GM12878 (cell line): Measurements from ENCODE around the gene LRRC7. TPM values are rescaled to one million over a fixed set of nuclear protein-coding genes. Genes with fewer than 3 reads are reported as not detected.

Experiments used
- ATAC-seq: fragments of 200-7000 bp; cut with Tn5 transposase; 3 replicates; pipeline ENCODE4 v1.9.1; 2020; ENCODE audit warnings: mild to moderate bottlenecking, moderate library complexity
- BruUV-seq: library from RNA; stranded (reverse); fragments of 400-500 nt; replicated peaks from 2 replicates; lab custom pipeline; 2021; lab: Mats Ljungman, UMichigan
- CTCF ChIA-PET: fragments of 300-600 bp; sonication (Branson Sonifier 250); formaldehyde crosslinking; extraction: SDS; loops from one replicate; lab custom pipeline; 2021; ENCODE audit warnings: inconsistent platforms; lab: Yijun Ruan, JAX
- POLR2A ChIA-PET: fragments of 350-600 bp; formaldehyde crosslinking; extraction: SDS; loops from one replicate; lab custom pipeline; 2021; ENCODE audit warnings: inconsistent platforms; lab: Charles Lee
- RAD21 ChIA-PET: fragments of 300-600 bp; sonication (Branson Sonifier 250); formaldehyde crosslinking; loops from one replicate; lab custom pipeline; 2023; ENCODE audit warnings: antibody characterized with exemption; ENCODE audit not compliant: unreplicated experiment; lab: Charles Lee
- SMC1A ChIA-PET: fragments of 300-600 bp; sonication (Branson Sonifier 250); formaldehyde crosslinking; loops from one replicate; lab custom pipeline; 2023; ENCODE audit not compliant: unreplicated experiment, uncharacterized antibody; lab: Charles Lee
- DNase-seq: peaks from one replicate; pipeline ENCODE4 v3.0.0-alpha.2; 2011; ENCODE audit warnings: low read depth, low spot score
- FAIRE-seq: peaks from 3 replicates; lab custom pipeline; 2011; peaks lifted over from hg19 to GRCh38; lab: Jason Lieb, UNC
- H2AFZ ChIP-seq: 2 replicates; pipeline ENCODE4 v1.6.0; 2011; ENCODE audit warnings: low read depth, low read length, control low read depth; ENCODE audit not compliant: control insufficient read depth
- H3K27ac ChIP-seq: 2 replicates; pipeline ENCODE4 v1.5.1; 2011; ENCODE audit warnings: control low read depth; ENCODE audit not compliant: control insufficient read depth, insufficient read depth
- H3K27me3 ChIP-seq, 2 experiments: replicated peaks in 1 of 2; 2 replicates each; pipeline versions ENCODE4 v1.6.0 to v1.6.1; 2011; ENCODE audit warnings: low read length in 1 of 2; ENCODE audit not compliant: control insufficient read depth in 2 of 2, insufficient read depth in 2 of 2
- H3K36me3 ChIP-seq, 2 experiments: 2 replicates each; pipeline ENCODE4 v1.5.1; 2011; ENCODE audit warnings: low read length in 1 of 2; ENCODE audit not compliant: control insufficient read depth in 2 of 2, insufficient read depth in 2 of 2
- H3K4me1 ChIP-seq: 2 replicates; pipeline ENCODE4 v1.6.1; 2011; ENCODE audit warnings: mild to moderate bottlenecking, low read length, moderate library complexity, mixed read lengths; ENCODE audit not compliant: control insufficient read depth, insufficient read depth
- H3K4me2 ChIP-seq: 2 replicates; pipeline ENCODE4 v1.6.0; 2011; ENCODE audit warnings: control low read depth; ENCODE audit not compliant: control insufficient read depth, insufficient read depth
- H3K4me3 ChIP-seq: fragments of 200-600 bp; sonication (generic); 2 replicates; pipeline ENCODE4 v1.5.1; 2016
- H3K79me2 ChIP-seq: 2 replicates; pipeline ENCODE4 v1.6.0; 2011; ENCODE audit warnings: low read length; ENCODE audit not compliant: control insufficient read depth, insufficient read depth
- H3K9ac ChIP-seq: 2 replicates; pipeline ENCODE4 v1.8.0; 2011; ENCODE audit warnings: low read length, control low read depth, mixed read lengths; ENCODE audit not compliant: control insufficient read depth, insufficient read depth
- H3K9me3 ChIP-seq: replicated peaks from 3 replicates; pipeline ENCODE4 v1.5.1; 2011; ENCODE audit warnings: mild to moderate bottlenecking, low read length; ENCODE audit not compliant: control insufficient read depth, insufficient read depth
- H4K20me1 ChIP-seq: 2 replicates; pipeline ENCODE4 v1.6.0; 2011; ENCODE audit not compliant: control insufficient read depth, insufficient read depth
- EGR1 ChIP-seq, 2 experiments: IDR thresholded peaks; 1 replicate in 1 of 2; 2 replicates in 1 of 2; pipeline ENCODE4 v1.6.1; 2011 to 2012; ENCODE audit warnings: low read depth in 2 of 2, low read length in 2 of 2, borderline replicate concordance in 1 of 2, mild to moderate bottlenecking in 1 of 2, moderate library complexity in 1 of 2
- ESRRA ChIP-seq: IDR thresholded peaks from 2 replicates; pipeline ENCODE4 v1.6.1; 2012; ENCODE audit warnings: mild to moderate bottlenecking, low read length, improper control_type of control experiment
- EZH2 ChIP-seq: IDR thresholded peaks from 2 replicates; pipeline ENCODE4 v1.6.1; 2012; ENCODE audit warnings: low read depth, mild to moderate bottlenecking, control low read depth, inconsistent platforms, low read length, borderline replicate concordance; ENCODE audit not compliant: control insufficient read depth
- HSF1 ChIP-seq: fragments of 150-350 bp; IDR thresholded peaks from 2 replicates; pipeline ENCODE4 v1.6.1; 2014; ENCODE audit warnings: mild to moderate bottlenecking, low read depth, low read length
- IRF3 ChIP-seq: fragments of 450-650 bp; IDR thresholded peaks from 2 replicates; pipeline ENCODE4 v1.6.1; 2014; ENCODE audit warnings: mild to moderate bottlenecking
- MAX ChIP-seq: IDR thresholded peaks from 2 replicates; pipeline ENCODE4 v1.6.1; 2012; ENCODE audit warnings: low read depth, low read length, improper control_type of control experiment
- MTA2 ChIP-seq: fragments of 450-650 bp; IDR thresholded peaks from 2 replicates; pipeline ENCODE4 v1.6.1; 2016; ENCODE audit warnings: low read depth, mild to moderate bottlenecking, moderate library complexity
- RAD51 ChIP-seq: fragments of 450-650 bp; IDR thresholded peaks from 2 replicates; pipeline ENCODE4 v1.6.1; 2016; ENCODE audit warnings: moderate library complexity, mild to moderate bottlenecking, inconsistent platforms
- RBBP5 ChIP-seq: fragments of 200-600 bp; sonication (generic); conservative IDR thresholded peaks from 2 replicates; pipeline ENCODE4 v1.6.1; 2016
- YBX1 ChIP-seq: fragments of 450-650 bp; IDR thresholded peaks from 2 replicates; pipeline ENCODE4 v1.6.1; 2016; ENCODE audit warnings: antibody characterized with exemption
- ZNF217 ChIP-seq: fragments of 450-650 bp; IDR thresholded peaks from 2 replicates; pipeline ENCODE4 v1.6.1; 2017; ENCODE audit warnings: antibody characterized with exemption, mild to moderate bottlenecking
- ZNF24 ChIP-seq: fragments of 450-650 bp; IDR thresholded peaks from 2 replicates; pipeline ENCODE4 v1.6.1; 2017; ENCODE audit warnings: antibody characterized with exemption, mild to moderate bottlenecking
- WGBS: methylation state at CpG from one replicate; pipeline ENCODE4 v1.1.6; 2016; ENCODE audit warnings: low lambda C conversion rate; ENCODE audit not compliant: insufficient replicate concordance, insufficient coverage; ENCODE audit errors: missing lambda C conversion rate; 5-methylcytosine and 5-hydroxymethylcytosine counted together
- in situ Hi-C: fragments of 300-500 bp; cut with MboI; formaldehyde crosslinking; loops from 9 replicates; pipeline ENCODE4 v1.14.3; 2018; ENCODE audit warnings: mixed read lengths
- intact Hi-C: fragments of 100-400 bp; cut with micrococcal nuclease; formaldehyde crosslinking; loops from one replicate; pipeline ENCODE4 v1.14.2; 2022; ENCODE audit not compliant: unreplicated experiment
- polyA plus RNA-seq, 11 experiments: library from polyadenylated mRNA; depleted of rRNA in 4 of 11; unstranded in 6 of 11; stranded (reverse) in 5 of 11; fragments of >200 nt; fragmentation: Nextera tagmentation in 4 of 11; fragmentation: Illumina TruSeq in 1 of 11; extraction: Ambion mirVana in 4 of 11; extraction: Trizol in 1 of 11; gene quantifications; 1 replicate in 1 of 11; 2 replicates in 10 of 11; pipeline versions ENCODE4 v1.2.1 to v1.2.3, GENCODE V29; 2011 to 2016; ENCODE audit warnings: inconsistent platforms in 2 of 11, missing spikeins in 2 of 11, low read depth in 1 of 11
- total RNA-seq, 4 experiments: library from RNA; depleted of rRNA in 3 of 4; stranded (reverse); fragments of >200 nt in 3 of 4; fragmentation: Illumina TruSeq in 1 of 4; extraction: Trizol in 1 of 4; gene quantifications; 2 replicates each; pipeline versions ENCODE4 v1.2.1 to v1.2.3, GENCODE V29; 2013 to 2021

LRRC7 gene
- total and polyA plus RNA-seq, 10 of the 15 experiments (the other 5 are each of a cell fraction or from before 2014, with no cell fraction given), result 0.05 to 1.4 (median 0.24) TPM; not detected in 5

- H2AFZ ChIP-seq, result no peak overlapping the region
- H4K20me1 ChIP-seq, result no peaks in the 10 kb centered on the region
- intact Hi-C loops, result no loop called here
- no peak overlapping the region for H3K27ac ChIP-seq
- RAD21 ChIA-PET, result no interaction called here
- DNase-seq (no peak), FAIRE-seq (no peak), ATAC-seq (no peak)
- SMC1A ChIA-PET, result no interaction called here
- no peak overlapping the region for H3K4me3 ChIP-seq
- TF ChIP-seq ZNF24, result no peak
- no peak overlapping the region for H3K9ac ChIP-seq
- H3K79me2 ChIP-seq, result no peaks in the 10 kb centered on the region
- H3K4me1 ChIP-seq, result no peaks in the 10 kb centered on the region
- BruUV-seq, result no TSS peak
- in situ Hi-C loops, result no loop called here
- POLR2A ChIA-PET, result no interaction called here
- no peaks in the 10 kb centered on the region for H3K36me3 ChIP-seq
- H3K9me3 ChIP-seq, result no peaks in the 10 kb centered on the region
- no peaks in the 10 kb centered on the region for H3K27me3 ChIP-seq
- no peak overlapping the region for H3K4me2 ChIP-seq
- CTCF ChIA-PET, result no interaction called here
- WGBS, result 18% methylated on average over 5 of the region's 5 CpGs
These were observed 47.4 kb upstream of the LRRC7 start for GRCh38 chr1:69520326-69520725.

GRCh38 chr1:69523032-69523431 lies 44.7 kb upstream of the LRRC7 start:
- Histone ChIP-seq H3K27me3 (no peaks in the 10 kb centered on the region), H3K9ac (no peak overlapping the region), H3K4me1 (no peaks in the 10 kb centered on the region), H3K9me3 (no peaks in the 10 kb centered on the region), H3K79me2 (no peaks in the 10 kb centered on the region), H3K27ac (no peak overlapping the region), H4K20me1 (no peaks in the 10 kb centered on the region), H3K4me2 (no peak overlapping the region), H2AFZ (no peak overlapping the region), H3K36me3 (no peaks in the 10 kb centered on the region), H3K4me3 (no peak overlapping the region)
- ChIA-PET RAD21 (no interaction called here), CTCF (no interaction called here), POLR2A (no interaction called here), SMC1A (no interaction called here)
- no TSS peak for BruUV-seq
- 0% methylated on average over 1 of the region's 1 CpG for WGBS
- TF ChIP-seq EZH2 (no peak), HSF1 (no peak), ESRRA (no peak), RAD51 (no peak), RBBP5 (no peak), IRF3 (no peak), MAX (no peak), EGR1 (IDR thresholded peaks at IDR 0.05; ENCODE audit: borderline replicate concordance in 1 of 2, low read depth in 2 of 2, low read length in 2 of 2) (no peak), MTA2 (no peak), ZNF217 (no peak), YBX1 (no peak)
- in situ Hi-C loops, result no loop called here
- intact Hi-C loops, result no loop called here
- FAIRE-seq (no peak), ATAC-seq (no peak), DNase-seq (no peak)
